HAP-1 (cell line): ENCODE data around the gene AKAP7.
A peak's percentile ranks its signal among the peaks of the same experiment; 100 is the strongest.
"Not testable (repeated sequence)": the region's sequence is repeated elsewhere in the genome, so short reads cannot be mapped to it uniquely, and the experiment has no call there.

Source experiments
- DNase-seq, 2 experiments: peaks; one replicate each; pipeline ENCODE4 v3.0.0-alpha.2; 2016 to 2020; ENCODE audit warnings: low spot score in 2 of 2
- H3K27me3 ChIP-seq: fragments of 250-450 bp; sonication (Bioruptor Pico); 2 replicates; pipeline ENCODE4 v1.5.1; 2020; ENCODE audit warnings: low read depth, mild to moderate bottlenecking, moderate library complexity
- H3K36me3 ChIP-seq: fragments of 250-450 bp; sonication (Bioruptor Pico); replicated peaks from 2 replicates; pipeline ENCODE4 v1.5.1; 2020; ENCODE audit warnings: mild to moderate bottlenecking
- H3K4me1 ChIP-seq: fragments of 250-450 bp; sonication (Bioruptor Pico); 2 replicates; pipeline ENCODE4 v1.5.1; 2020; ENCODE audit warnings: mild to moderate bottlenecking
- H3K4me3 ChIP-seq: fragments of 250-450 bp; sonication (Bioruptor Pico); 2 replicates; pipeline ENCODE4 v1.5.1; 2020; ENCODE audit warnings: mild to moderate bottlenecking, moderate library complexity
- H3K9me3 ChIP-seq: fragments of 250-450 bp; sonication (Bioruptor Pico); 2 replicates; pipeline ENCODE4 v1.5.1; 2020; ENCODE audit warnings: mild to moderate bottlenecking, moderate library complexity
- in situ Hi-C: fragments of 300-500 bp; cut with MboI; formaldehyde crosslinking; loops from 3 replicates; pipeline ENCODE4 v1.14.3; 2020; ENCODE audit warnings: low sequenced_read_pairs, inconsistent platforms, mixed read lengths

The AKAP7 gene

GRCh38 chr6:131258816-131259476 is 123.7 kb downstream of the AKAP7 start:
- Histone ChIP-seq H3K9me3 (no peaks in the 10 kb centered on the region), H3K36me3 (no peaks in the 10 kb centered on the region), H3K27me3 (no peaks in the 10 kb centered on the region), H3K4me1 (no peaks in the 10 kb centered on the region), H3K4me3 (no peak overlapping the region)
- DNase-seq, result no peak
- in situ Hi-C loops, result no loop called here

GRCh38 chr6:131260960-131261359 is 125.7 kb downstream of the AKAP7 start:
- DNase-seq, in situ Hi-C loops, H3K27me3 ChIP-seq, H3K36me3 ChIP-seq, H3K4me3 ChIP-seq, H3K4me1 ChIP-seq, H3K9me3 ChIP-seq: not testable (repeated sequence)

GRCh38 chr6:131262060-131262459 is 126.8 kb downstream of the AKAP7 start:
- no peak overlapping the region for H3K4me3 ChIP-seq
- H3K36me3 ChIP-seq, result no peaks in the 10 kb centered on the region
- no peak for DNase-seq
- no peaks in the 10 kb centered on the region for H3K9me3 ChIP-seq
- no peaks in the 10 kb centered on the region for H3K4me1 ChIP-seq
- H3K27me3 ChIP-seq, result no peaks in the 10 kb centered on the region
- in situ Hi-C loops, result no loop called here

- no peak for DNase-seq
These were observed 130.7 kb downstream of the AKAP7 start for GRCh38 chr6:131265939-131266338.

GRCh38 chr6:131268303-131268702 is 133.0 kb downstream of the AKAP7 start:
- no peaks in the 10 kb centered on the region for H3K4me1 ChIP-seq
- in situ Hi-C loops, result no loop called here
- no peaks in the 10 kb centered on the region for H3K27me3 ChIP-seq
- H3K9me3 ChIP-seq, result no peaks in the 10 kb centered on the region
- H3K36me3 ChIP-seq, result no peaks in the 10 kb centered on the region
- H3K4me3 ChIP-seq, result no peak overlapping the region
- no peak for DNase-seq

More at GRCh38 chr6:131265939-131266338, 130.7 kb downstream of the AKAP7 start:
- Histone ChIP-seq H3K9me3 (no peaks in the 10 kb centered on the region), H3K4me3 (no peak overlapping the region), H3K4me1 (no peaks in the 10 kb centered on the region), H3K36me3 (no peaks in the 10 kb centered on the region), H3K27me3 (no peaks in the 10 kb centered on the region)
- in situ Hi-C loops, result no loop called here

- no peaks in the 10 kb centered on the region for H3K4me1 ChIP-seq
- H3K4me3 ChIP-seq, result no peak overlapping the region
- DNase-seq, result no peak
- in situ Hi-C loops, result no loop called here
- H3K9me3 ChIP-seq, result no peaks in the 10 kb centered on the region
- no peaks in the 10 kb centered on the region for H3K36me3 ChIP-seq
- H3K27me3 ChIP-seq, result no peaks in the 10 kb centered on the region
These were observed 134.5 kb downstream of the AKAP7 start for GRCh38 chr6:131269565-131270391.

- Histone ChIP-seq H3K4me3 (no peak overlapping the region), H3K4me1 (no peaks in the 10 kb centered on the region), H3K27me3 (no peaks in the 10 kb centered on the region), H3K9me3 (no peaks in the 10 kb centered on the region), H3K36me3 (no peaks in the 10 kb centered on the region)
- DNase-seq, result no peak
- in situ Hi-C loops, result no loop called here
These were observed 135.3 kb downstream of the AKAP7 start for GRCh38 chr6:131270534-131270933.

GRCh38 chr6:131275273-131275672 is 140.0 kb downstream of the AKAP7 start:
- Histone ChIP-seq H3K4me3 (no peak overlapping the region), H3K27me3 (no peaks in the 10 kb centered on the region), H3K4me1 (no peaks in the 10 kb centered on the region), H3K36me3 (no peaks in the 10 kb centered on the region), H3K9me3 (no peaks in the 10 kb centered on the region)
- DNase-seq, result no peak
- in situ Hi-C loops, result no loop called here

GRCh38 chr6:131277591-131277990 is 142.3 kb downstream of the AKAP7 start:
- Histone ChIP-seq H3K9me3 (no peaks in the 10 kb centered on the region), H3K4me3 (no peak overlapping the region)
- in situ Hi-C loops, result no loop called here

GRCh38 chr6:131281471-131282270 is 146.4 kb downstream of the AKAP7 start:
- no peaks in the 10 kb centered on the region for H3K36me3 ChIP-seq
- no peaks in the 10 kb centered on the region for H3K27me3 ChIP-seq
- no peaks in the 10 kb centered on the region for H3K4me1 ChIP-seq
- no peak overlapping the region for H3K4me3 ChIP-seq
- in situ Hi-C loops, result no loop called here
- peak in 1 of 2 experiments; percentile 9 for DNase-seq
- H3K9me3 ChIP-seq, result no peaks in the 10 kb centered on the region

More at GRCh38 chr6:131277591-131277990, 142.3 kb downstream of the AKAP7 start:
- DNase-seq, result no peak
- no peaks in the 10 kb centered on the region for H3K27me3 ChIP-seq
- H3K4me1 ChIP-seq, result no peaks in the 10 kb centered on the region
- no peaks in the 10 kb centered on the region for H3K36me3 ChIP-seq

GRCh38 chr6:131282365-131282764 is 147.1 kb downstream of the AKAP7 start:
- H3K4me1 ChIP-seq, result no peaks in the 10 kb centered on the region
- no peak overlapping the region for H3K4me3 ChIP-seq
- DNase-seq, result no peak
- in situ Hi-C loops, result no loop called here
- no peaks in the 10 kb centered on the region for H3K9me3 ChIP-seq
- no peaks in the 10 kb centered on the region for H3K27me3 ChIP-seq
- no peaks in the 10 kb centered on the region for H3K36me3 ChIP-seq

- no peak for DNase-seq
- H3K4me1 ChIP-seq, result no peaks in the 10 kb centered on the region
- H3K9me3 ChIP-seq, result no peaks in the 10 kb centered on the region
- no peaks in the 10 kb centered on the region for H3K27me3 ChIP-seq
- no peak overlapping the region for H3K4me3 ChIP-seq
- in situ Hi-C loops, result no loop called here
- no peaks in the 10 kb centered on the region for H3K36me3 ChIP-seq
These were observed 148.4 kb downstream of the AKAP7 start for GRCh38 chr6:131283466-131284175.

- H3K4me1 ChIP-seq, result no peaks in the 10 kb centered on the region
- in situ Hi-C loops, result no loop called here
- H3K4me3 ChIP-seq, result no peak overlapping the region
- DNase-seq, result no peak
- no peaks in the 10 kb centered on the region for H3K27me3 ChIP-seq
- H3K9me3 ChIP-seq, result no peaks in the 10 kb centered on the region
- no peaks in the 10 kb centered on the region for H3K36me3 ChIP-seq
These were observed 150.3 kb downstream of the AKAP7 start for GRCh38 chr6:131285548-131285947.
